CD14-positive monocyte (primary cell): ENCODE data around the gene DCP1B. TPM values are rescaled to one million over a fixed set of nuclear protein-coding genes. Genes with fewer than 3 reads are reported as not detected.

Experiments used
- DNase-seq, 3 donors: peaks; one replicate each; pipeline ENCODE4 v3.0.0-alpha.2; 2011 to 2022
- H2AFZ ChIP-seq: 2 replicates; pipeline ENCODE4 v1.6.0; 2012; ENCODE audit warnings: mild to moderate bottlenecking, low read depth, low read length, inconsistent platforms; ENCODE audit not compliant: insufficient read depth, poor library complexity, severe bottlenecking
- H3K27ac ChIP-seq, 2 donors: 1 replicate in 1 of 2; 2 replicates in 1 of 2; pipeline ENCODE4 v1.5.1; 2012 to 2013; ENCODE audit warnings: low read length in 2 of 2, control low read depth in 1 of 2, inconsistent platforms in 1 of 2, low read depth in 1 of 2, mild to moderate bottlenecking in 1 of 2
- H3K27me3 ChIP-seq, 2 donors: one replicate each; pipeline versions ENCODE4 v1.6.0 to v1.6.1; 2011 to 2013; ENCODE audit warnings: low read length in 2 of 2; ENCODE audit not compliant: control insufficient read depth in 2 of 2, insufficient read depth in 2 of 2
- H3K36me3 ChIP-seq, 2 donors: replicated peaks in 1 of 2; 1 replicate in 1 of 2; 2 replicates in 1 of 2; pipeline versions ENCODE4 v1.5.1 to v1.6.1; 2012 to 2013; ENCODE audit warnings: low read length in 2 of 2, control low read depth in 1 of 2, inconsistent platforms in 1 of 2, mild to moderate bottlenecking in 1 of 2; ENCODE audit not compliant: insufficient read depth in 2 of 2, control insufficient read depth in 1 of 2
- H3K4me1 ChIP-seq, 2 donors: 1 replicate in 1 of 2; 2 replicates in 1 of 2; pipeline versions ENCODE4 v1.5.1 to v1.6.1; 2012 to 2013; ENCODE audit warnings: low read length in 2 of 2, control low read depth in 1 of 2, inconsistent platforms in 1 of 2, mild to moderate bottlenecking in 1 of 2, moderate library complexity in 1 of 2; ENCODE audit not compliant: insufficient read depth in 2 of 2, control insufficient read depth in 1 of 2
- H3K4me2 ChIP-seq: replicated peaks from 2 replicates; pipeline ENCODE3; 2012; ENCODE audit warnings: low read length, moderate library complexity, mild to moderate bottlenecking; ENCODE audit not compliant: poor library complexity, severe bottlenecking; ENCODE audit errors: extremely low read depth
- H3K4me3 ChIP-seq, 3 experiments: fragments of 200-600 bp in 1 of 3; sonication (generic) in 1 of 3; replicated peaks in 1 of 3; 1 replicate in 2 of 3; 2 replicates in 1 of 3; pipeline ENCODE4 v1.5.1; 2011 to 2013; ENCODE audit warnings: low read length in 3 of 3, mild to moderate bottlenecking in 3 of 3, control low read depth in 2 of 3, low read depth in 2 of 3, inconsistent platforms in 1 of 3, moderate library complexity in 1 of 3
- H3K79me2 ChIP-seq: 2 replicates; pipeline ENCODE4 v1.6.0; 2012; ENCODE audit warnings: mild to moderate bottlenecking, control low read depth, inconsistent platforms, low read length, moderate library complexity; ENCODE audit not compliant: insufficient read depth
- H3K9ac ChIP-seq: 2 replicates; pipeline ENCODE4 v1.6.0; 2017; ENCODE audit warnings: low read length, mild to moderate bottlenecking; ENCODE audit not compliant: insufficient read depth, poor library complexity, severe bottlenecking
- H3K9me3 ChIP-seq, 2 donors: replicated peaks in 1 of 2; 1 replicate in 1 of 2; 2 replicates in 1 of 2; pipeline versions ENCODE4 v1.5.1 to v1.6.1; 2012 to 2013; ENCODE audit warnings: low read length in 2 of 2, control low read depth in 1 of 2; ENCODE audit not compliant: control insufficient read depth in 1 of 2, insufficient read depth in 1 of 2
- H4K20me1 ChIP-seq: 2 replicates; pipeline ENCODE4 v1.6.0; 2012; ENCODE audit warnings: mild to moderate bottlenecking, low read length, control low read depth, moderate library complexity; ENCODE audit not compliant: insufficient read depth
- H3K27ac Mint-ChIP-seq, 7 donors: one replicate each; pipeline ENCODE4 v1.8.0; 2020; ENCODE audit warnings: mild to moderate bottlenecking in 7 of 7, mixed read lengths in 7 of 7, moderate library complexity in 6 of 7, inconsistent platforms in 2 of 7
- H3K27me3 Mint-ChIP-seq, 3 donors: one replicate each; pipeline ENCODE4 v1.8.0; 2021 to 2022; ENCODE audit warnings: low read depth in 3 of 3, mild to moderate bottlenecking in 3 of 3, mixed read lengths in 3 of 3, moderate library complexity in 3 of 3, inconsistent platforms in 1 of 3
- H3K36me3 Mint-ChIP-seq, 2 donors: one replicate each; pipeline ENCODE4 v1.8.0; 2020; ENCODE audit warnings: mixed read lengths in 2 of 2, inconsistent platforms in 1 of 2, mild to moderate bottlenecking in 1 of 2
- H3K4me1 Mint-ChIP-seq: one replicate; pipeline ENCODE4 v1.8.0; 2020; ENCODE audit warnings: mild to moderate bottlenecking, mixed read lengths
- H3K4me3 Mint-ChIP-seq, 2 donors: one replicate each; pipeline ENCODE4 v1.8.0; 2020; ENCODE audit warnings: mild to moderate bottlenecking in 2 of 2, mixed read lengths in 2 of 2, moderate library complexity in 1 of 2
- H3K9me3 Mint-ChIP-seq, 7 donors: one replicate each; pipeline ENCODE4 v1.8.0; 2020 to 2022; ENCODE audit warnings: mixed read lengths in 7 of 7, mild to moderate bottlenecking in 6 of 7, moderate library complexity in 6 of 7, inconsistent platforms in 2 of 7
- CTCF ChIP-seq: fragments of 200-600 bp; IDR thresholded peaks from one replicate; pipeline ENCODE4 v1.8.0; 2022; ENCODE audit warnings: antibody characterized with exemption, mild to moderate bottlenecking
- WGBS: methylation state at CpG from one replicate; pipeline ENCODE4 v1.1.5; 2013; ENCODE audit warnings: missing lambda C conversion rate; ENCODE audit not compliant: insufficient coverage; 5-methylcytosine and 5-hydroxymethylcytosine counted together
- intact Hi-C, 2 donors: fragments of 100-400 bp; cut with micrococcal nuclease; formaldehyde crosslinking; loops; one replicate each; pipeline versions ENCODE4 v1.15.0 to v1.15.1; 2023
- polyA plus RNA-seq, 3 donors: library from polyadenylated mRNA; depleted of rRNA in 1 of 3; unstranded in 2 of 3; stranded (reverse) in 1 of 3; fragments of 300-500 nt in 2 of 3; fragments of >200 nt in 1 of 3; fragmentation: Illumina TruSeq in 2 of 3; gene quantifications; 1 replicate in 2 of 3; 2 replicates in 1 of 3; pipeline ENCODE4 v1.2.3, GENCODE V29; 2012 to 2021

The DCP1B gene
- polyA plus RNA-seq, 3 donors: 3.6 to 5.1 (median 4.9) TPM

GRCh38 chr12:1927051-1927680 lies 77.1 kb downstream of the DCP1B start:
- H3K9me3 ChIP-seq: no peaks in the 10 kb centered on the region
- H3K79me2 ChIP-seq: no peaks in the 10 kb centered on the region
- H3K27me3 Mint-ChIP-seq: peaks cover 4 to 15% (median 8%) of the 10 kb centered on the region in 3 donors
- no peak for TF ChIP-seq CTCF
- intact Hi-C loops: no loop called here
- peaks cover 0 to 4% (median 0%) of the 10 kb centered on the region in 7 donors for H3K9me3 Mint-ChIP-seq
- no peak overlapping the region for H3K4me2 ChIP-seq
- peaks cover 28 to 41% of the 10 kb centered on the region in 2 donors for H3K4me1 ChIP-seq
- no peak overlapping the region for H3K4me3 ChIP-seq
- 99% methylated on average over 9 of the region's 11 CpGs for WGBS
- peaks cover 39% of the 10 kb centered on the region for H3K4me1 Mint-ChIP-seq
- no peak for DNase-seq
- no peak overlapping the region for H3K9ac ChIP-seq
- H3K27ac Mint-ChIP-seq: no peak overlapping the region
- H3K27me3 ChIP-seq: no peaks in the 10 kb centered on the region
- H3K27ac ChIP-seq: no peak overlapping the region
- no peak overlapping the region for H2AFZ ChIP-seq
- H3K36me3 ChIP-seq: no peaks in the 10 kb centered on the region
- peaks cover 0 to 2% of the 10 kb centered on the region in 2 donors for H3K36me3 Mint-ChIP-seq
- H3K4me3 Mint-ChIP-seq: no peak overlapping the region
- no peaks in the 10 kb centered on the region for H4K20me1 ChIP-seq

GRCh38 chr12:1926251-1926657 lies 78.0 kb downstream of the DCP1B start:
- no peak for DNase-seq
- Histone ChIP-seq H3K79me2 (peaks cover under 1% of the 10 kb centered on the region), H3K4me2 (no peak overlapping the region), H3K36me3 (no peaks in the 10 kb centered on the region), H3K9ac (no peak overlapping the region), H4K20me1 (no peaks in the 10 kb centered on the region), H3K4me3 (no peak overlapping the region), H2AFZ (no peak overlapping the region), H3K4me1 (peaks cover 29 to 38% of the 10 kb centered on the region in 2 donors), H3K9me3 (no peaks in the 10 kb centered on the region), H3K27ac (no peak overlapping the region), H3K27me3 (no peaks in the 10 kb centered on the region)
- no peak overlapping the region for H3K4me3 Mint-ChIP-seq
- no peak for TF ChIP-seq CTCF
- H3K27me3 Mint-ChIP-seq: peaks cover 4 to 17% (median 6%) of the 10 kb centered on the region in 3 donors
- H3K36me3 Mint-ChIP-seq: peaks cover 0 to 2% of the 10 kb centered on the region in 2 donors
- H3K9me3 Mint-ChIP-seq: peaks cover 0 to 4% (median 0%) of the 10 kb centered on the region in 7 donors
- H3K27ac Mint-ChIP-seq: no peak overlapping the region
- H3K4me1 Mint-ChIP-seq: peaks cover 35% of the 10 kb centered on the region
- intact Hi-C loops: no loop called here
- WGBS: 98% methylated on average over 6 of the region's 7 CpGs
